ENCODE measurements around the gene IL12RB1.

The IL12RB1 gene

DNA sequence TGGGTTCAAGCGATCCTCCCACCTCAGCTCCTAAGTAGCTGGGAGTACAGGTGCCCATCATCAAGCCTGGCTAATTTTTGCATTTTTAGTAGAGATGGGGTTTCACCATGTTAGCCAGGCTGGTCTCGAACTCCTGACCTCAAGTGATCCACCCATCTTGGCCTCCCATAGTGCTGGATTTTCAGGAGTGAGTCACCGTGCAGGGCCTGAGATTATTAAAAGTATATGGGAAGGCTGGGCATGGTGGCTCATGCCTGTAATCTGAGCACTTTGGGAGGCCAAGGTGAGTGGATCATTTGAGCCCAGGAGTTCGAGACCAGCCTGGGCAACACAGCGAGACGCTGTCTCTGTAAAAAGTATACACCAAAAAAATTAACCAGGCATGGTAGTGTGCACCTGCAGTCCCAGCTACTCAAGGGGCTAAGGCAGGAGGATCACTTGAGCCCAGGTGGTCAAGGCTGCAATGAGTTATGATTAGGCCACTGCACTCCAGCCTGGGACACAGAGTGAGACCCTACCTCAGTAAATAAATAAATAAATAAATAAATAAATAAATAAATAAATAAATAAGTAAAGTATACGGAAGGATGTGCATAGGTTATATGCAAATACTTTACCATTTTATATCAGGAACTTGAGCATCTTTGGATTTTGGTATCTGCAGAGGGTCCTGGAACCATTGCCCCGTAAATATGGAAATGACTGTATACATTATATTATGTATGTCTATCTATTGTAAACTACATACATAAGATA, 854 bp downstream of the IL12RB1 start:
- no peak for DNase-seq

DNA sequence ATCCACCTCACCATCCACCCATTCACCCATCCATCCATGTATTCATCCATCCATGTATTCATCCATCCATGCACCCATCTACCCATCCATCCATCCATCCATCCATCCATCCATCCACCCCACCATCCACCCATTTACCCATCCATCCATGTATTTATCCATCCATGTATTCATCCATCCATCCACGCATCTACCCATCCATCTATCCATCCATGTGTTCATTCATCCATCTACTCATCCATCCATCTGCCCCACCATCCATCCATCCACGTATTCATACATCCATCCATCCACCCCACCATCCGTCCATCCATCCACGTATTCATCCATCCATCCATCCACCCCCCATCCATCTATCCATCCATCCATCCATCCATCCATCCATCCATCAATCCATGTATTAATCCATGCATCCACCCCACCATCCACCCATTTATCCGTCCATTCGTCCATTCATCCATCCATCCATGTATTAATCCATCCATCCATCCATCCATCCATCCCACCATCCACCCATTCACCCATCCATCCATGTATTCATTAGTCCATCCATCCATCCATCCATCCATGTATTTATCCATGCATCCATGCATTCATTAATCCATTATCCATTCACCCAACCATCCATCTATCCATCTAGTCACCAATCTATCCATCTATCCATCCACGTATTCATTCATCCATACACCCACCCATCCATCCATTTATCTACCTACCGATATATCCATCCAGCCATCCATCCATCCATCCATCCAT, 2.6 kb downstream of the IL12RB1 start:
- DNase-seq = no peak

DNA sequence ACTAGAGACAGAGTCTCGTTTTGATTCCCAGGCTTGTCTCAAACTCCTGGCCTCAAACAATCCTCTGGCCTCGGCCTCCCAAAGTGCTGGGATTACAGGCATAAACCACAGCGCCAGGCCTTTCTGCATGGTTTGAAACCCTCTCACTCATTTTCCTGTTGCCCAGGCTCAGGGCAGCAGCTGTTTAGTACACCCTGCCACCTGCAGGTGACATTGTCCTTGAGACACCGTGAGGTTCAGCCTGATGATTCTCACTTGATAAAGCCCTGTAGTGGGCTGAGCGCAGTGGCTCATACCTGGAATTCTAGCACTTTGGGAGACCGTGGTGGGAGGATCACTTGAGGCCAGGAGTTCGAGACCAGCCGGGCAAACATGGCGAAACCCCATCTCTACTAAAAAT, 12.5 kb downstream of the IL12RB1 start:
- DNase-seq = no peak

DNA sequence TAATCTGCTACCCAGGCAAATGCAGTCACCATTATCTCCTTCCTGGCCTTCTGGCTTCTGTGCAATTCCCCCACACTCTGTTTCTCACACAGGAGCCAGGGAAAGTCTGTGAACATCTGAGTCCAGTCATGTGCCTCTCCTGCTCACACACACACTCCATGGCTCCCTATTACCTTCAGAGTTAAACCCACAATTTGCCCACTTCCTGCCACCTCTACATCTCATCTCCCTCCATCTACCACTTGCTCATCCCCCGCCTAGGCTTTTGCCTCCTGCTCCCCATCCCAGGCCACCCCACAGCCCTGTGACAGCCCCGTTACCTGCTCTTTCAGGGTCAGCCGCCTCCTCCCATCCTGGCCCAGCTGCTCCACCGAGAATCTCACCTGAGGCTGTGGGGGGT, 13.5 kb downstream of the IL12RB1 start:
- DNase-seq = no peak

DNA sequence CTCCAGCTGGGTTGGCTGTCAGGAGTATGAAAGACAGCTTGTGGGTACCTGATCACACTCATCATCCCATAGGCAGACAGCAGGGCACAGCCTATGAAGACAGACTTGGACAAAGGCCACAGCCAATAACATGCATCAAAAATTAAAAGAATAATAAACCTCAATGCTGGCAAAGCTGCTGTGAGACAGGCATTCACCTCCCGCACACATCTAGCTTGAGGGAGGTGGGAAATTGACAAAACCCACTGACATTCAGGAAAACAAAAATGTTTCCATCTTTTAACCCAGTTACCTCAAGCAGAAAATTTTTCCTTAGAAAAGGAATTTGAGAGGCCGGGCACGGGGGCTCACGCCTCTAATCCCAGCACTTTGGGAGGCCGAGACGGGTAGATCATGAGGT, 14.4 kb downstream of the IL12RB1 start:
- no peak for DNase-seq

DNA sequence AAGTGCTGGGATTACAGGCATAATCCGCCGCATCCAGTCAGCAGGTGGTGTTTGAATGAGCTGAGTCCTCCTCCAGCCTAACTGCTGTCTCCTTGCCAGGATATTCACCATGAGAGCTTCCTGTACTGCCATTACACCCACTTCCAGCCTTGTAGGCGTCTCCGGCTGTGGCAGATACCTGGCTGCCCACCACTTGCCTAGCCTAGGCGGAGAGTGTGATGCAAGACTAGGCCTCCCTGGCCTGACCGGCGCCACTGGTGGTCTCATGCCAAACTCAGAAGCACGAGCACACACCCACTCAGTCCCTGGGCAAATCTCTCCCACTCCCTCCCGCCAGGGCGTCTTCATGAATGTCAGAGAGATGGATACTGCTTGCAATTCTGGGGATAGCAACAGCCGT, 16.6 kb downstream of the IL12RB1 start:
- DNase-seq = no peak

DNA sequence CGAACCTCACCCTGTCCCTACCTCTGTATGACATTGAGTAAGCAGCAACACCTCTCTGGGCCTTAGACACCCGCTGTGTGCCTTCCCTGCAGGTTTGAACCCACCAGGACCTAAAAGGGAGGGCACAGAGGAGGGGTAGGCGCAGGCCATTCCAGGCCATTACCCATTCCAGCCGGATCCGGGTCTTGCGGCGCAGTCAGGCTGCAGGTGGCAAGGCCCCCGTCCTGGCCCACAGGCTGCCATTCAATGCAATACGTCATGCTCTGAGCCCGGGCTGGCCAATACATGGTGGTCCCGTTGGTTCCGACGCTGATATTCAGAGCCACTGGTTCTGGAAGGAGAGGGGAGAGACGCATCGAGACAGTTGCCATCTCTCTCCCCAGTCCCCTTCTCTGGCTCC, 17.4 kb downstream of the IL12RB1 start:
- no peak for DNase-seq

DNA sequence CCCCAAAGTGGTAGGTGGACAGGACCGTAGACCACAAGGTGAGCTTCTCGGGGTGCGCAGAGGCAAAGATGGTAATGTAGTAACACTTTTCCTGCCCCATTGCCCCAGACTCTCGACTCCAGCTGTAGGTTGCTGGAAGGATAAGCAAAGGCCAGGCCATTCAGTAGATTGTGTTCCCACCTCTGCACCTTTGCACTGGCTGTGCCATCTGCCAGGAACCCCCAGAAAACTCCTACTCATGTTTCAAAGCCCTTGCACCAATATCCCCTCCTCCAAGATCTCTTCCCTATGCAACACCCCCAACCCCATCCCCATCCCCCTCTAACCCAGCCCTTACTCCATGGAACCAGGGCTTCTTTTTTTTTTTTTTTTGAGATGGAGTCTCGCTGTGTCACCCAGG, 18.3 kb downstream of the IL12RB1 start:
- no peak for DNase-seq

DNA sequence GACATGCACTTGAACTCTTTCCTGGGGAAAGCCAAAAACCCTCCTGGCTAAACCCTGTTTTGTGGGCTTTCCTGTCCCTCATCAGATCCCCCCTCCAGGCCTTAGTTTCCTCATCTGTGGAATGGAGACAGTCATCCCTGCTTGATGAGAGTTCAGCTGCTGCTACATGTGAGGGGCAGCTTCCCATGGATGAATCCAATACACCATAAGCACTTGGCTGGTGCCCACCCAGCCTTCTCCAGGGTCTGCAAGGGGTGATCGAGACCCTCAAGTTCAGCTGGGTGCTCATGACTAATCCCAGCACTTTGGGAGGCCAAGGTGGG, 21.6 kb downstream of the IL12RB1 start:
- no peak for DNase-seq

DNA sequence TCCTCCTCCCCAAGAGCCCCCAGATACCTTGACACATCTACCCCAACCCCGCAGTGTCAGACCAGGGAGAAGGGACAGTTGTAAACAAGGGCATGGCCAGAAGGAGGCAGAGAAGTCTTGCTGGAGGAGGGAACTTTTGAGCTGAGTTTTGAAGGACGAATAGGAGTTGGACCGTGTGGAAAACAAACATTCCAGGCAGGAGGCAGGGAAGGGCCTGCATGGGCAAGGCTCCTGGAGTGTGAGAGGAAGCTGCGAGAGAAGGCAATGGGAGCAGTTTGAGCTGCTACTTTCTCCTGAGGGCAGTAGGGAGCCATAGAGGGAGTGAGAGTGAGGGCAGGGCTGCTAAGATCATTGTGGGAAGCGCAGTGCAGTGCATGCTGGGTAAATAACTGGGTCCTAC, 23.3 kb downstream of the IL12RB1 start:
- DNase-seq = no peak

DNA sequence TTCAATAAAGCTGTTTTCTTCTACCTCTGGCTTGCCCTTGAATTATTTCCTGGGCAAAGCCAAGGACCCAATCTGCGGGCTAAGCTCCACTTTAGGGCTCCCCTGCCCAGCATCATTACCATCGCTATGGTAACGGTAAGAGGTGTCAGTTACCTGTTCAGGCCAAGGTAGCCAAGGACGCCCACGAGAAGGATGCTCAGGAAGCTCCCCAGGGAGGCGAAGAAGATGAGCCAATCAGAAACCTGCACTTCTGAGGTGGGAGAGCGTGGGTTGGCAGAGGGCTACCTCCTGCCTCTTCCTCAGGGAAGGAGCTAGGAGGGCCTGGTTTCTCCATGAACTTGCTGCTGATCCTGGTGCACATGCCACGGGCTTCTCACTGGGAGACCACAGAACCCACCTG, 24.7 kb downstream of the IL12RB1 start:
- DNase-seq = no peak

DNA sequence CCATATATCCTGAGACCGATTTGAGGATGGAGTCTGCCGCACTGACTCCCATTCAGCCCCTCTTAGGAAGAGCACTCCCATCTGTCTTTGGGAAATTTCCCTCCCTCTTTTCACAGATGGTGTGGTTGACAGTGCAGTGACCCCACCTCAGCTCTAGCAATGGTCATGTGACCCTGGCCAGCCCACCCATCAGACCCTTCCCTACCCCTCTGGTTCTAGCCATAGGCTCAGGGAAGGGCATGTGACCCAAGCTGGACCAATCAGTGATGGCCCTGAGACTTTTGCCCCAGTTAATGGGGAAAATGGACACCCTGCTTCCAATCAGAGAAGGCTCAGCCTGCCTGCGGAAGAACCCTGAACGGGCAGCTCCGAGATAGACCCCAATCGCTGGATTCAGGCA, 26.3 kb downstream of the IL12RB1 start:
- no peak for DNase-seq

DNA sequence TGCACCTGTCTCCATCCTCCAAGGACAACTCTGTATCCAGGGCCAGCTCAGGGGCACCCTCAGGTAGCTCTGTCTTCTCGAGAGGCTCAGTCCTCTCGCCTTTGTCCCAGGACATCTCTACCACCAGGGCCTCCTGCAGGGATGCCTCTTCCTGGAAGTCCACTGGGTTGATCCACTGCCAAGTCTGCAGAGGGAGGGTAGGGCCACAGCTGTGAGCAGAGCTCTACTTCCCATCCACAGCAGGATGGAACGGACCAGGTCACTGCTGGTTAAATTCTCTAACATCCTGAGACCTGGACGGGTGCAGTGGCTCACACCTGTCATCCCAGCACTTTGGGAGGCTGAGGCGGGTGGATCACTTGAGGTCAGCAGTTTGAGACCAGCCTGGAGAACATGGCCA, 26.8 kb downstream of the IL12RB1 start:
- no peak for DNase-seq

DNA sequence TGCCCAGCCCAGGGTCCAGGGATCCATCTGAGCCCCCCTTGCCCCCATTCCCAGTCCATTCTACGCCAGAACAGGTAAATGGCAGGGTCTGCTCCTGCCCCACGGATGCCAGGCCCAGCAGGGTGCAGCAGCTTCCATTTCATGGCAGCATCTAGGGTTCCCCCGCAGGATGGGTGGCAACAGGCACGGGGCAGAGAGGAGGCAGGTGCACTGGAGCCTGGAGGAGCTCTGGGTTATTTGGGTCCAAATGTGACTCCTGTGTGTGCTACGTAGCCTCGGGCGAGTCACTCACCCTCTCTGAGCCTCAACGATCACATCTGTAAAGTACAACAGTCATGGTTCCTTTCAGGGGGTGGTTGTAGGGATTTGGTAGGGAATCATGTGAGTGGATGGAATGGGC, 27.4 kb downstream of the IL12RB1 start:
- DNase-seq = no peak

DNA sequence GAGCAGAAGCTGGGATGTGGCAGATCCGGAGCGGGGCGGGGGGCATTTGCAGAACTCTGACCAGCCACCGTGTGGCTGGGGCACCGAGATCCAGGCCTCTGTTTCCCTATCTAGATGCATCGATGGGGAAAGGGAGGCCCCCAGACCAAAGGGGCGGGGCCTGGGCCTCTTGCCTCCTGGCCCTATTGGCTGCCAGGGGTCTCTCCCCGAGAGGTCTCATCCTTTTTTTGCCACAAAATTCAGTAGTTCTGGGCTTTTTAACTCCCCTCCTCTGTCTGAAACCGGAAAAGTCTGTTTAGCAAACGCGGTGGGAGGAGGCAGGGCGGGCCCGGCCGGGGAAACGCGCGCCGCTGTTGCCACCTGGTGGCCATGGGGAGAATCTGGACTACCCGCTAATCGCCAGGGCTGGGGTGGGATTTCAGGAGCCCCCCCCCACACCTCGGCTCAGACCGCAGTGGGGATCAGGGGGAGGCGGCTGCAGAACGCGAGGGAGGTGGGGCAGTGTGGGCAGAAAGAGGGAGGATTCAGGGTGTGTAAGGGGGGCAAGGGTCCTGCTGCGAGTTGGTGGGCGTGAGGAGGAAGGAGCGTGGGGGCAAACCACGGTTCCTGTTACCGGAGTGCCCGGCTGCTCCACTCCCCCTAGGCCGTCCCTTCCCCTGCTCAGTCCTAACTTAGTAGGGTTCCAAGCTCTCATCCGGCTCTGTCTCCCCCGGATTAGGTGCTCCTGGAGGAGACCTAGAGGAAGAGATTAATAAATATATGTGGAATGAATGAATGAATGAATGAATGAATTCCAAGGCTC, 28.3 kb downstream of the IL12RB1 start:
- DNase-seq = peak; percentile 52

DNA sequence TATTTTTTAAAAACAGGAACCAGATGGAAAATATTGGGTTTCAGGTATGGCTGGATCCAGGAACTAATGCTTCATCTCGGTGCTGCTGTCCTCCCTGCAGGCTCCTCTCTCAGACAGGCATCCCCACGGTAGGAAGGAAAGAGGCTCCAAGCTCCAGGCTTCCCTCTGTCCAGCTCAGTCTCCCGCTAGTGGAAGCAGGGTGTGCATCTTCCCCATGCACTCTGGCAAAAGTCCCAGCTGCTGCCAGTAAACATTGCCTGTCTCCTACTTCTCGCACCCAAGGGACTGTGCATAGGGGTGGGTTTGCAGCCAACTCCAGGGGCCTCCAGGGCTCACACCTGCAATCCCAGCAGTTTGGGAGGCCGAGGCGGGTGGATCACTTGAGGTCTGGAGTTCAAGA, 29.2 kb downstream of the IL12RB1 start:
- DNase-seq = no peak

DNA sequence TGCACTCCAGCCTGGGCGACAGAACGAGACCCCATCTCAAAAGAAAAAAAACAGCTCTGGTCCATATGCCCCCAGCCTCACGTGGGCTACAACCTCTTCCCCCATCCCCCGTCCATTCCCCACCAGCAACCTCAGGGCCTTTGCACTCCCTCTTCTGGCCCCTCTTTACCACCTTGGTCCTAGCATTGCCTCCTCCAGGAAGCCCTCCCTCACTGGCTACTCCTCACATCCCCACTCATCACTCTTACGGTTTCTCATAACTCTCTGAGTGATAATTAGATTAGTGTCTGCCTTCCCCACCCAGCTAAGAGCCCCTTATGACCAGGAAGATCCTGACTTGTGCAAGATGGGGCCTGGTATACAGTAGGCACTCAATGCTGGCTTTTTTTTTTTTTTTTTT, 30.8 kb downstream of the IL12RB1 start:
- no peak for DNase-seq

DNA sequence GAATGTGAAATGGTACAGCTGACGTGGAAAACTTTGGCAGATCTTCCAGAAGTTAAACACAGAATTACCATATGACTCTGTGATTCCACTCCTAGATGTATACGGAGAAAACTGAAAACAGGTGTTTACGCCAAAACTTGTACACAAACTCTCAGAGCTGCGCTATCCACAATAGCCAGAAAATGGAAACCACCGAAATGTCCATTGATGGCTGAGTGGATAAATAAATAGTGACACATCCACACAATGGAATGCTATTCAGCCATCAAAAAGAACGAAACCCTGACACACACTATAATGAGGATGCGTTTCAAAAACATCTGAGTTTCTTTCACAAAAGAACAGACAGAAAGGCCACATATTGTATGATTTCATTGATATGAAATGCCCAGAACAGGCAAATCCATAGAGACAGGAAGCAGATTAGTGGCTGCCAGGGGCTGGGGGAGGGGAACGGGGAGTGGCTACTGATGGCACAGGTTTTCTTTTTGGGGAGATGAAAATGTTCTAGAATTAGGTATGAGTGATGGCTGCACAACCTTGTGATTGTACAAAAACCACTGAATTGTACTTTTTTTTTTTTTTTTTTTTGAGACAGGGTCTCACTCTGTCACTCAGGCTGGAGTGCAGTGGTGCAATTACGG, 33.0 kb downstream of the IL12RB1 start:
- DNase-seq = no peak

DNA sequence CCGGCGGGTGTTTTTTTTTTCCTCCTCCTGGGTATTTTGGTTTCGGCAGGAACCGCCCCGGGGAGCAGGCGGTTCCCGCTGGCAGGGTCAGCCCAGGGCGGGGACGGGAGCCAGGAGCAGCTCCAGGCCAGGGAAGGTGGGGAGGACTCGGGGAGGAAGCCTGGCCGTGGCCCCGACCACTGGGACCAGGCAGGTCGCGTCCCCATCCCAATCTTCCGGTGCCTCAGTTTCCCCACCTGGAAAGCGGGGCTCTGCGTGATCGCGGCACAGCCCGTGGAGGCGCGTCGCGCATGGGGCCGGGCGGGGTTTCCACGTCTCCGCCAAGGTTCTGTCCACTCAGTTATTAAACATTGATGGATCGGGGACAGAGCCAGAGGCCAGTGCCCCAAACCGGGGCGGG, 34.8 kb downstream of the IL12RB1 start:
- DNase-seq = no peak

DNA sequence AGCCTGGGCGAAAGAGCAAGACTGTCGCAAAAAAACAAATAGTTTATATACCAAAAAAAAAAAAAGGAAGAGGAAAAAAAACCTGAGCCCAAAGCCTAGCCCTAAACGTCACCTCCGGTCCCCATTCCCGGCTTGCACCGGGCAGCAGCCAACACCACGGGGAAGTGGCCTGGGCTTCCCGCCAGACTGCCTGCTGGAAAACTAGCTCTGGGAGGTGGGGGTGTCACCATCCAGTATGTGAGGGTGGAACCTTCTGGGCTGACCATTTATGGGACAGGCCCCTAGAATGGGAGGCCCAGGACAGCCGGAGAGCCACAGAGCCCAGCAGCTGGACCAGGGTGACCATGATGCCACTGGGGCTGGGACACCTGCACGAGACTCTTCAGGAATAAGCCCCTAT, 37.3 kb downstream of the IL12RB1 start:
- no peak for DNase-seq

DNA sequence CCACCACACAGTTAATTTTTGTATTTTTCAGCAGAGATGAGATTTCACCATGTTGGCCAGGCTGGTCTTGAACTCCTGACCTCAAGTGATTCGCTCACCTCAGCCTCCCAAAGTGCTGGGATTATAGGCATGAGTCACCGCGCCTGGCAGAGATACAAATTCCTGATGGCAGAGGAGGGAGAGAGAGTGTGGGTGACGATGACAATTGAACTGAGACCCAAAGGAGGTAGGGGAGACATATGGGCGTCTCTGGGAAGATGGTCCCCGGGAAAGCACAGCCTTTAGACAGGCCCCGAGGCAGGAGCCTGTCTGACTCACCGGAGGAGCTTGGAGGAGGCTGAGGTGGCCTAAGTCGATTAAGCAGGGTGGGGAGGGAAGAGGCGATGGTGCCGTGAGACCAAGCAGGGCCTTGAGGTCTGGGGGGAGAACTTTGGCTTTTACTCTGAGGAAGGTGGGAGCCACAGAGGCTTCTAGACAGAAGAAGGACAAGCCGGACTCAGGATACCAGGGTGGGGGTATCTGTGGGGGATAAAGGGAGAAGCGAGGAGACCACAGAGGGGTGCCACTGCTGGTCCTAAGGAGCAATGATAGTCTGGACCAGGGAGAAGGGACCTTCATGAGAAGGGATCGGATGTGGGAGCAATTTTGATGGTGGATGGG, 40.5 kb downstream of the IL12RB1 start:
- no peak for DNase-seq

DNA sequence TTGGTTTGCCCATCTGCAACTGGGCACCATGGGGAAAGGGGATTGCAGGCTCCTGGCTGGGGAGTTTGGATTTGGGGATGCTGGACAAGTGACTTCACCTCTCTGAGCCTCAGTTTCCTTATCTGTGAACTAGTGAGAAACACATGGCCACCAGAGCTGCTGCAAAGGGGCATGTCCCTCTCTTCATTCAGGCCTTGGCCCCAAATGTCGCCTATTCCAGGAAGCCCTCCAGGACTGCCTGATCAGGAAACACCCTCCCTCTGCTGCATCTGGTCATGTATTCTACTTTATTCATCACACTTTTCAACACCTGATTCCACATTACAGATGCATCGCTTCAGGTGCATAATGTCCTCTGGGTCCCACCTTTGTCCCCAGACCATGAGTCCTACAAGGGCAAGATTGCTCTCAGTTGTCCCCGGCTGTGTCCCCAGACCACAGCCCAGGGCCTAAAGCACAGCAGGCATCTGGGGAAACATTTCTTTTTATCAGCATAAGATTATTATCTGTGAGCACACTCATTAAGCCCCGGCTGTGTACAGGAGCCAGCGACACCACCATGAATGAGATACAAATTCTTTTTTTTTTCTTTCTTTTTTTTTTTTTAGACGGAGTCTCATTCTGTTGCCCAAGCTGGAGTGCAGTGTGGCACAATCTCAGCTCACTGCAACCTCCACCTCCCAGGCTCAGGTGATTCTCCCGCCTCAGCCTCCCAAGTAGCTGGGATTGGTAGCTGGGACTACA, 41.3 kb downstream of the IL12RB1 start:
- DNase-seq = no peak

Measured in NCI-H1048 (cell line).